GM23338 (cell line): ENCODE measurements around the gene TRAPPC3L. TPM values are rescaled to one million over a fixed set of nuclear protein-coding genes. Genes with fewer than 3 reads are reported as not detected.

Experiments used
- ATAC-seq: fragments of 200-7000 bp; cut with Tn5 transposase; 3 replicates; pipeline ENCODE4 v1.9.1; 2020
- DNase-seq: peaks from one replicate; pipeline ENCODE4 v3.0.0-alpha.2; 2015; ENCODE audit warnings: low spot score
- H2AFZ ChIP-seq: fragments of 200-600 bp; sonication (generic); 2 replicates; pipeline ENCODE4 v1.8.0; 2016; ENCODE audit warnings: antibody characterized with exemption, mild to moderate bottlenecking, moderate library complexity
- H3F3A ChIP-seq: fragments of 200-600 bp; sonication (generic); replicated peaks from 2 replicates; pipeline ENCODE4 v1.8.0; 2017; ENCODE audit warnings: antibody characterized with exemption, mixed run types, low read depth
- H3K27ac ChIP-seq: fragments of 200-600 bp; sonication (generic); 2 replicates; pipeline ENCODE4 v1.6.1; 2016; ENCODE audit warnings: low read depth
- H3K27me3 ChIP-seq: fragments of 200-600 bp; sonication (generic); 2 replicates; pipeline ENCODE4 v1.8.0; 2016; ENCODE audit warnings: mild to moderate bottlenecking, mixed run types, moderate library complexity; ENCODE audit not compliant: insufficient read depth
- H3K36me3 ChIP-seq: fragments of 200-600 bp; sonication (generic); 2 replicates; pipeline ENCODE4 v1.8.0; 2016; ENCODE audit warnings: mild to moderate bottlenecking; ENCODE audit not compliant: insufficient read depth
- H3K4me1 ChIP-seq: fragments of 200-600 bp; sonication (generic); 2 replicates; pipeline ENCODE4 v1.8.0; 2016; ENCODE audit warnings: mild to moderate bottlenecking, moderate library complexity; ENCODE audit not compliant: insufficient read depth
- H3K4me2 ChIP-seq: fragments of 200-600 bp; sonication (generic); 2 replicates; pipeline ENCODE4 v1.7.1; 2017; ENCODE audit warnings: mixed run types
- H3K4me3 ChIP-seq: fragments of 200-600 bp; sonication (generic); 2 replicates; pipeline ENCODE4 v1.6.1; 2016; ENCODE audit warnings: mixed run types
- H3K79me2 ChIP-seq: fragments of 200-600 bp; sonication (generic); replicated peaks from 2 replicates; pipeline ENCODE4 v1.8.0; 2017; ENCODE audit warnings: mild to moderate bottlenecking; ENCODE audit not compliant: insufficient read depth
- H3K9me2 ChIP-seq: fragments of 200-600 bp; sonication (generic); 2 replicates; pipeline ENCODE4 v1.8.0; 2017; ENCODE audit not compliant: insufficient read depth
- H4K20me1 ChIP-seq: fragments of 200-600 bp; sonication (generic); replicated peaks from 2 replicates; pipeline ENCODE4 v1.8.0; 2017; ENCODE audit warnings: mild to moderate bottlenecking; ENCODE audit not compliant: insufficient read depth
- H3K27ac Mint-ChIP-seq: 2 replicates; pipeline ENCODE4 v1.8.0; 2020; ENCODE audit warnings: inconsistent platforms, mild to moderate bottlenecking, moderate library complexity, mixed read lengths
- H3K27me3 Mint-ChIP-seq: 3 replicates; pipeline ENCODE4 v1.8.0; 2022; ENCODE audit warnings: low read depth, mild to moderate bottlenecking, moderate library complexity, mixed read lengths, inconsistent platforms; ENCODE audit not compliant: insufficient read depth, poor library complexity
- H3K36me3 Mint-ChIP-seq: 3 replicates; pipeline ENCODE4 v1.8.0; 2021; ENCODE audit warnings: low read depth, mild to moderate bottlenecking, inconsistent platforms, moderate library complexity, mixed read lengths
- H3K4me1 Mint-ChIP-seq: 3 replicates; pipeline ENCODE4 v1.8.0; 2020; ENCODE audit warnings: mild to moderate bottlenecking, inconsistent platforms, mixed read lengths
- H3K4me3 Mint-ChIP-seq: 3 replicates; pipeline ENCODE4 v1.8.0; 2021; ENCODE audit warnings: moderate library complexity, mild to moderate bottlenecking, inconsistent platforms, mixed read lengths
- H3K9me3 Mint-ChIP-seq: 3 replicates; pipeline ENCODE4 v1.8.0; 2020; ENCODE audit warnings: moderate library complexity, mild to moderate bottlenecking, inconsistent platforms, mixed read lengths
- CREB1 ChIP-seq: fragments of 250-450 bp; sonication (Bioruptor Pico); IDR thresholded peaks from 2 replicates; pipeline ENCODE4 v1.5.0; 2020; ENCODE audit warnings: low read depth, mild to moderate bottlenecking, moderate library complexity
- CTCF ChIP-seq, 2 experiments: fragments of 200-600 bp in 1 of 2; sonication (generic) in 1 of 2; conservative IDR thresholded peaks; 2 replicates each; pipeline versions ENCODE4 v1.5.1 to v1.6.1; 2016 to 2017; ENCODE audit warnings: antibody characterized with exemption in 2 of 2, low read depth in 2 of 2, mild to moderate bottlenecking in 2 of 2, moderate library complexity in 1 of 2
- EZH2 ChIP-seq: fragments of 200-600 bp; sonication (generic); IDR thresholded peaks from one replicate; pipeline ENCODE4 v1.8.0; 2017; ENCODE audit warnings: antibody characterized with exemption, mild to moderate bottlenecking, low read depth; ENCODE audit not compliant: unreplicated experiment
- EZH2phosphoT487 ChIP-seq: fragments of 200-600 bp; sonication (generic); IDR thresholded peaks from one replicate; pipeline ENCODE4 v1.8.1; 2018; ENCODE audit warnings: antibody characterized with exemption; ENCODE audit not compliant: unreplicated experiment
- JUNB ChIP-seq: IDR thresholded peaks from one replicate; pipeline ENCODE4 v1.6.1; 2016; ENCODE audit warnings: antibody characterized with exemption; ENCODE audit not compliant: unreplicated experiment
- NANOG ChIP-seq: IDR thresholded peaks from 2 replicates; pipeline ENCODE4 v1.6.1; 2016; ENCODE audit warnings: antibody characterized with exemption, borderline replicate concordance
- POLR2AphosphoS5 ChIP-seq: IDR thresholded peaks from 2 replicates; pipeline ENCODE4 v1.6.1; 2016; ENCODE audit warnings: antibody characterized with exemption, low read depth
- STAT1 ChIP-seq: IDR thresholded peaks from one replicate; pipeline ENCODE4 v1.6.1; 2016; ENCODE audit warnings: antibody characterized with exemption; ENCODE audit not compliant: unreplicated experiment
- ZNF462 ChIP-seq: fragments of 250-450 bp; sonication (Bioruptor Pico); IDR thresholded peaks from 2 replicates; pipeline ENCODE4 v1.5.0; 2020; ENCODE audit warnings: mild to moderate bottlenecking, moderate library complexity
- polyA plus RNA-seq: library from polyadenylated mRNA; unstranded; fragments of >200 nt; fragmentation: Nextera tagmentation; extraction: Ambion mirVana; gene quantifications from 2 replicates; pipeline ENCODE4 v1.2.1, GENCODE V29; 2016
- total RNA-seq: library from RNA; depleted of rRNA; stranded (reverse); fragments of >200 nt; shearing (Covaris generic); gene quantifications from 2 replicates; pipeline ENCODE4 v1.2.3, GENCODE V29; 2014

Gene TRAPPC3L
- total and polyA plus RNA-seq, 2 experiments from 2014 or later, result not detected

- TF ChIP-seq ZNF462 (CRISPR knock-in tag) (no peak), CREB1 (no peak), EZH2 (no peak), POLR2AphosphoS5 (no peak), NANOG (no peak), EZH2phosphoT487 (no peak)
Observed at GRCh38 chr6:116586276-116586675, 40.8 kb upstream of the TRAPPC3L start (continued).

DNA sequence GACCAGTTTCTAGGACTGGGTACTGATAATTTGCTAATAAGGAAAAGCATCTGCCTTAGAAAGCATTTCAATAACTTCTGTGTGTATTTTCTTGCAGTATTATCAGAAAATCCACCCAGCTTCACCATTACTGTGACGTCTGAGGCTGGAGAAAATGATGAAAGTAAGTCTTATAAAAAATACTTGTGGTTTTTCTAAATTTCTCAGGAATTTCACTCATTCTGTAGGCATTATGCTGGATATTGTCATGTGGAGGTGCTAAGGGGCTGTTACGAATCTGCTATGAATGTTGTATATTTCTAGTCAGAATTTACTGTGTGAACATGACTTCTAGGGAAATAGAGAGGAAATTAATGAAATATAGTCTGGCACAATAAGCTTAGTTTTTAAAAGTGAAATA lies 34.7 kb upstream of the TRAPPC3L start:
- Mint-ChIP-seq H3K27me3 (peaks cover 2% of the 10 kb centered on the region), H3K4me1 (no peaks in the 10 kb centered on the region), H3K4me3 (no peak overlapping the region), H3K27ac (no peak overlapping the region), H3K9me3 (no peaks in the 10 kb centered on the region), H3K36me3 (no peaks in the 10 kb centered on the region; the same call in 2 of the 3 replicates)
- H3K27me3 ChIP-seq, result no peaks in the 10 kb centered on the region
- H3K9me2 ChIP-seq, result no peaks in the 10 kb centered on the region
- H3F3A ChIP-seq, result no peaks in the 10 kb centered on the region
- no peak overlapping the region for H2AFZ ChIP-seq
- no peaks in the 10 kb centered on the region for H4K20me1 ChIP-seq
- H3K4me1 ChIP-seq, result no peaks in the 10 kb centered on the region
- no peak overlapping the region for H3K4me2 ChIP-seq
- DNase-seq (no peak), ATAC-seq (no peak)
- H3K79me2 ChIP-seq, result peaks cover 46% of the 10 kb centered on the region
- no peak overlapping the region for H3K27ac ChIP-seq
- no peaks in the 10 kb centered on the region for H3K36me3 ChIP-seq
- no peak overlapping the region for H3K4me3 ChIP-seq
- TF ChIP-seq STAT1 (no peak), JUNB (no peak), CREB1 (no peak), CTCF (conservative IDR thresholded peaks at IDR 0.05; ENCODE audit: low read depth in 2 of 2) (no peak), EZH2phosphoT487 (no peak), ZNF462 (CRISPR knock-in tag) (no peak)
